Astrocyte (in vitro differentiated cells and primary cell): ENCODE results near the gene OR6N1. TPM values are rescaled to one million over a fixed set of nuclear protein-coding genes. Genes with fewer than 3 reads are reported as not detected.

Source experiments
- DNase-seq: peaks from one replicate; pipeline ENCODE4 v3.0.0-alpha.2; 2010; ENCODE audit warnings: low read depth
- FAIRE-seq: peaks from 2 replicates; lab custom pipeline; 2011; peaks lifted over from hg19 to GRCh38; lab: Jason Lieb, UNC
- H2AFZ ChIP-seq: 2 replicates; pipeline ENCODE4 v1.6.0; 2012; ENCODE audit warnings: low read depth, low read length, inconsistent platforms
- H3K27ac ChIP-seq: 2 replicates; pipeline ENCODE4 v1.5.1; 2011; ENCODE audit warnings: low read depth, low read length, inconsistent platforms
- H3K27me3 ChIP-seq: 2 replicates; pipeline ENCODE4 v1.6.0; 2011; ENCODE audit warnings: low read length, inconsistent platforms; ENCODE audit not compliant: insufficient read depth
- H3K36me3 ChIP-seq: 2 replicates; pipeline ENCODE4 v1.5.1; 2011; ENCODE audit warnings: low read length, inconsistent platforms; ENCODE audit not compliant: insufficient read depth
- H3K4me1 ChIP-seq: 2 replicates; pipeline ENCODE4 v1.5.1; 2011; ENCODE audit warnings: low read length, inconsistent platforms; ENCODE audit not compliant: insufficient read depth
- H3K4me2 ChIP-seq: 2 replicates; pipeline ENCODE4 v1.6.0; 2012; ENCODE audit warnings: low read length, inconsistent platforms
- H3K4me3 ChIP-seq: 2 replicates; pipeline ENCODE4 v1.5.1; 2011; ENCODE audit warnings: low read depth, mild to moderate bottlenecking, low read length, inconsistent platforms; ENCODE audit not compliant: insufficient read depth
- H3K79me2 ChIP-seq: 2 replicates; pipeline ENCODE4 v1.6.0; 2012; ENCODE audit warnings: mild to moderate bottlenecking, low read length, inconsistent platforms; ENCODE audit not compliant: insufficient read depth
- H3K9ac ChIP-seq: 2 replicates; pipeline ENCODE4 v1.6.0; 2012; ENCODE audit warnings: mild to moderate bottlenecking, low read length, inconsistent platforms
- H3K9me3 ChIP-seq: 2 replicates; pipeline ENCODE4 v1.5.1; 2012; ENCODE audit warnings: low read depth, mild to moderate bottlenecking, low read length, inconsistent platforms; ENCODE audit not compliant: insufficient read depth
- H4K20me1 ChIP-seq: 2 replicates; pipeline ENCODE4 v1.6.0; 2012; ENCODE audit warnings: low read length, inconsistent platforms; ENCODE audit not compliant: insufficient read depth
- H3K27ac Mint-ChIP-seq: one replicate; pipeline ENCODE4 v1.8.0; 2021; ENCODE audit warnings: mild to moderate bottlenecking, mixed read lengths; ENCODE audit not compliant: unreplicated experiment
- H3K27me3 Mint-ChIP-seq: one replicate; pipeline ENCODE4 v1.8.0; 2021; ENCODE audit warnings: low read depth, mixed read lengths; ENCODE audit not compliant: unreplicated experiment
- H3K36me3 Mint-ChIP-seq: one replicate; pipeline ENCODE4 v1.8.0; 2021; ENCODE audit warnings: low read depth, mixed read lengths; ENCODE audit not compliant: unreplicated experiment
- H3K4me1 Mint-ChIP-seq: one replicate; pipeline ENCODE4 v1.8.0; 2021; ENCODE audit warnings: low read depth, mixed read lengths; ENCODE audit not compliant: unreplicated experiment
- H3K4me3 Mint-ChIP-seq: one replicate; pipeline ENCODE4 v1.8.0; 2021; ENCODE audit warnings: mild to moderate bottlenecking, moderate library complexity, mixed read lengths; ENCODE audit not compliant: unreplicated experiment
- H3K9me3 Mint-ChIP-seq: one replicate; pipeline ENCODE4 v1.8.0; 2021; ENCODE audit warnings: mild to moderate bottlenecking, mixed read lengths; ENCODE audit not compliant: unreplicated experiment
- CTCF ChIP-seq: IDR thresholded peaks from 2 replicates; pipeline ENCODE4 v1.5.1; 2011; ENCODE audit warnings: low read depth, mild to moderate bottlenecking, inconsistent platforms, low read length, moderate library complexity; ENCODE audit not compliant: insufficient read depth
- EZH2 ChIP-seq: IDR thresholded peaks from 2 replicates; pipeline ENCODE4 v1.6.1; 2012; ENCODE audit warnings: mild to moderate bottlenecking, low read length, inconsistent platforms; ENCODE audit not compliant: insufficient read depth
- total RNA-seq: library from RNA; stranded (reverse); gene quantifications from 2 replicates; pipeline ENCODE4 v1.2.1, GENCODE V29; 2021

OR6N1 gene
- total RNA-seq, 1 donor from 2014 or later = not detected

GRCh38 chr1:158728510-158729225, 43.3 kb downstream of the OR6N1 start:
- Histone ChIP-seq H3K79me2 (no peaks in the 10 kb centered on the region), H3K27me3 (no peaks in the 10 kb centered on the region), H3K4me1 (no peaks in the 10 kb centered on the region), H2AFZ (no peak overlapping the region), H3K36me3 (no peaks in the 10 kb centered on the region), H3K27ac (no peak overlapping the region), H3K4me3 (no peak overlapping the region), H4K20me1 (no peaks in the 10 kb centered on the region), H3K4me2 (no peak overlapping the region), H3K9me3 (no peaks in the 10 kb centered on the region), H3K9ac (no peak overlapping the region)
- FAIRE-seq (no peak), DNase-seq (no peak)
- H3K4me3 Mint-ChIP-seq = no peak overlapping the region
- no peaks in the 10 kb centered on the region for H3K4me1 Mint-ChIP-seq
- TF ChIP-seq CTCF (no peak), EZH2 (no peak)
- H3K36me3 Mint-ChIP-seq = no peaks in the 10 kb centered on the region
- peaks cover 2% of the 10 kb centered on the region for H3K27me3 Mint-ChIP-seq
- no peak overlapping the region for H3K27ac Mint-ChIP-seq
- no peaks in the 10 kb centered on the region for H3K9me3 Mint-ChIP-seq

- Mint-ChIP-seq H3K27me3 (no peaks in the 10 kb centered on the region), H3K4me3 (no peak overlapping the region), H3K27ac (no peak overlapping the region), H3K9me3 (no peaks in the 10 kb centered on the region), H3K4me1 (no peaks in the 10 kb centered on the region), H3K36me3 (no peaks in the 10 kb centered on the region)
- Histone ChIP-seq H3K27me3 (no peaks in the 10 kb centered on the region), H3K9me3 (no peaks in the 10 kb centered on the region), H3K4me1 (no peaks in the 10 kb centered on the region), H3K79me2 (no peaks in the 10 kb centered on the region), H3K4me2 (no peak overlapping the region), H3K4me3 (no peak overlapping the region), H4K20me1 (no peaks in the 10 kb centered on the region), H2AFZ (no peak overlapping the region), H3K27ac (no peak overlapping the region), H3K36me3 (no peaks in the 10 kb centered on the region), H3K9ac (no peak overlapping the region)
- TF ChIP-seq CTCF (no peak), EZH2 (no peak)
- FAIRE-seq (no peak), DNase-seq (no peak)
Measured at GRCh38 chr1:158724442-158724841, 47.6 kb downstream of the OR6N1 start.

GRCh38 chr1:158720620-158721019, 51.4 kb downstream of the OR6N1 start, which contains the start of gene OR6K3:
TSS of gene OR6K3 (minus strand) at chr1:158720720. CDS start at chr1:158718115, 2,605 bp downstream.
- FAIRE-seq = no peak
- no peaks in the 10 kb centered on the region for H3K36me3 Mint-ChIP-seq
- no peak for TF ChIP-seq EZH2
- TF ChIP-seq CTCF = no peak

More at GRCh38 chr1:158720620-158721019, 51.4 kb downstream of the OR6N1 start, which contains the start of gene OR6K3:
- Histone ChIP-seq H3K4me1 (no peaks in the 10 kb centered on the region), H3K9ac (no peak within 1 kb of the TSS), H3K36me3 (no peaks in the 10 kb centered on the region), H3K4me2 (no peak within 1 kb of the TSS), H3K9me3 (no peaks in the 10 kb centered on the region), H4K20me1 (no peaks in the 10 kb centered on the region), H3K4me3 (no peak within 1 kb of the TSS), H2AFZ (no peak within 1 kb of the TSS), H3K27me3 (no peaks in the 10 kb centered on the region), H3K79me2 (no peaks in the 10 kb centered on the region), H3K27ac (no peak within 1 kb of the TSS)
- H3K27ac Mint-ChIP-seq = no peak within 1 kb of the TSS
- no peak within 1 kb of the TSS for H3K4me3 Mint-ChIP-seq
- H3K4me1 Mint-ChIP-seq = no peaks in the 10 kb centered on the region
- no peak for DNase-seq
- no peaks in the 10 kb centered on the region for H3K9me3 Mint-ChIP-seq
- H3K27me3 Mint-ChIP-seq = no peaks in the 10 kb centered on the region
